ENCODE results near the gene TMX2.

DNA sequence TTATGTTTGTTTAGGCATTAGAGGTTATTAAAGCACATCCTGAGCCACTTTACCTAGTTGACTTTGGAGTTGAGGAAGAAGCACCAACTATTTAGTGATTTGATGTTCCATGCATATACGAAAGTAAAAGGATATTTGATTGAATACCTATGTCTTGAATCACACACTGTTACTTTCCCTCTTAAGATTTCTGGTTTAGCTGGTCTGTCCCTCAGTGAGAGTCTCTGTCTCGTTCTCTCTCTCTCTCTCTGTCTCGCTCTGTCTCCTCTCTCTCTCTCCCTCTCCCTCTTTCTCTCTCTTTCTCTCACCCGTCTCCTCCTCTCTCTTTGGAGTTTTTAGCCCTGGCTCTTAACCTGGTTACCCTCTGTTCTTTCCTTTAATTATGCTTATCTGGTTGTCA is 60.2 kb downstream of the TMX2 start:
- TF ChIP-seq, protein P1, sequence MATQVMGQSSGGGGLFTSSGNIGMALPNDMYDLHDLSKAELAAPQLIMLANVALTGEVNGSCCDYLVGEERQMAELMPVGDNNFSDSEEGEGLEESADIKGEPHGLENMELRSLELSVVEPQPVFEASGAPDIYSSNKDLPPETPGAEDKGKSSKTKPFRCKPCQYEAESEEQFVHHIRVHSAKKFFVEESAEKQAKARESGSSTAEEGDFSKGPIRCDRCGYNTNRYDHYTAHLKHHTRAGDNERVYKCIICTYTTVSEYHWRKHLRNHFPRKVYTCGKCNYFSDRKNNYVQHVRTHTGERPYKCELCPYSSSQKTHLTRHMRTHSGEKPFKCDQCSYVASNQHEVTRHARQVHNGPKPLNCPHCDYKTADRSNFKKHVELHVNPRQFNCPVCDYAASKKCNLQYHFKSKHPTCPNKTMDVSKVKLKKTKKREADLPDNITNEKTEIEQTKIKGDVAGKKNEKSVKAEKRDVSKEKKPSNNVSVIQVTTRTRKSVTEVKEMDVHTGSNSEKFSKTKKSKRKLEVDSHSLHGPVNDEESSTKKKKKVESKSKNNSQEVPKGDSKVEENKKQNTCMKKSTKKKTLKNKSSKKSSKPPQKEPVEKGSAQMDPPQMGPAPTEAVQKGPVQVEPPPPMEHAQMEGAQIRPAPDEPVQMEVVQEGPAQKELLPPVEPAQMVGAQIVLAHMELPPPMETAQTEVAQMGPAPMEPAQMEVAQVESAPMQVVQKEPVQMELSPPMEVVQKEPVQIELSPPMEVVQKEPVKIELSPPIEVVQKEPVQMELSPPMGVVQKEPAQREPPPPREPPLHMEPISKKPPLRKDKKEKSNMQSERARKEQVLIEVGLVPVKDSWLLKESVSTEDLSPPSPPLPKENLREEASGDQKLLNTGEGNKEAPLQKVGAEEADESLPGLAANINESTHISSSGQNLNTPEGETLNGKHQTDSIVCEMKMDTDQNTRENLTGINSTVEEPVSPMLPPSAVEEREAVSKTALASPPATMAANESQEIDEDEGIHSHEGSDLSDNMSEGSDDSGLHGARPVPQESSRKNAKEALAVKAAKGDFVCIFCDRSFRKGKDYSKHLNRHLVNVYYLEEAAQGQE (IDR thresholded peaks at IDR 0.05; ENCODE audit: insufficient read depth in 1 of 2, low read depth in 2 of 2, low read length in 1 of 2): no peak
- TF ChIP-seq, protein P2, sequence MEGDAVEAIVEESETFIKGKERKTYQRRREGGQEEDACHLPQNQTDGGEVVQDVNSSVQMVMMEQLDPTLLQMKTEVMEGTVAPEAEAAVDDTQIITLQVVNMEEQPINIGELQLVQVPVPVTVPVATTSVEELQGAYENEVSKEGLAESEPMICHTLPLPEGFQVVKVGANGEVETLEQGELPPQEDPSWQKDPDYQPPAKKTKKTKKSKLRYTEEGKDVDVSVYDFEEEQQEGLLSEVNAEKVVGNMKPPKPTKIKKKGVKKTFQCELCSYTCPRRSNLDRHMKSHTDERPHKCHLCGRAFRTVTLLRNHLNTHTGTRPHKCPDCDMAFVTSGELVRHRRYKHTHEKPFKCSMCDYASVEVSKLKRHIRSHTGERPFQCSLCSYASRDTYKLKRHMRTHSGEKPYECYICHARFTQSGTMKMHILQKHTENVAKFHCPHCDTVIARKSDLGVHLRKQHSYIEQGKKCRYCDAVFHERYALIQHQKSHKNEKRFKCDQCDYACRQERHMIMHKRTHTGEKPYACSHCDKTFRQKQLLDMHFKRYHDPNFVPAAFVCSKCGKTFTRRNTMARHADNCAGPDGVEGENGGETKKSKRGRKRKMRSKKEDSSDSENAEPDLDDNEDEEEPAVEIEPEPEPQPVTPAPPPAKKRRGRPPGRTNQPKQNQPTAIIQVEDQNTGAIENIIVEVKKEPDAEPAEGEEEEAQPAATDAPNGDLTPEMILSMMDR (IDR thresholded peaks at IDR 0.05): no peak
- TF ChIP-seq SIN3A (IDR thresholded peaks at IDR 0.05; ENCODE audit: borderline replicate concordance, insufficient read depth, low read depth, low read length): no peak
